Neural cell (in vitro differentiated cells): ENCODE data around the gene MYCBP2. TPM values are rescaled to one million over a fixed set of nuclear protein-coding genes. Genes with fewer than 3 reads are reported as not detected.

ENCODE experiments used
- H2AFZ ChIP-seq: fragments of 200-600, 300-800 bp; sonication (generic), shearing (Covaris generic); 2 replicates; pipeline ENCODE4 v1.6.0; 2014; ENCODE audit warnings: low read depth, mild to moderate bottlenecking, antibody characterized with exemption, low read length, moderate library complexity
- H3F3A ChIP-seq: fragments of 200-600 bp; shearing (Covaris generic); 2 replicates; pipeline ENCODE4 v1.6.1; 2016; ENCODE audit warnings: mild to moderate bottlenecking, moderate library complexity, mixed read lengths, antibody characterized with exemption, low read length; ENCODE audit not compliant: insufficient read depth, poor library complexity, severe bottlenecking
- H3K27ac ChIP-seq: fragments of 200-600, 300-800 bp; sonication (generic), shearing (Covaris generic); 2 replicates; pipeline ENCODE4 v1.5.1; 2014; ENCODE audit warnings: mild to moderate bottlenecking, low read length, moderate library complexity
- H3K27me3 ChIP-seq: fragments of 300-800, 200-600 bp; sonication (generic), shearing (Covaris generic); 2 replicates; pipeline ENCODE4 v1.6.0; 2014; ENCODE audit warnings: mild to moderate bottlenecking, low read depth, low read length, moderate library complexity; ENCODE audit not compliant: insufficient read depth
- H3K36me3 ChIP-seq: fragments of 300-800, 200-600 bp; sonication (generic), shearing (Covaris generic); 2 replicates; pipeline ENCODE4 v1.5.1; 2014; ENCODE audit warnings: mild to moderate bottlenecking, antibody characterized with exemption, low read length, moderate library complexity; ENCODE audit not compliant: insufficient read depth
- H3K4me2 ChIP-seq: fragments of 300-800, 200-600 bp; sonication (generic), shearing (Covaris generic); 2 replicates; pipeline ENCODE4 v1.6.0; 2014; ENCODE audit warnings: mild to moderate bottlenecking, low read length
- H3K4me3 ChIP-seq: fragments of 300-800, 200-600 bp; sonication (generic), shearing (Covaris generic); 2 replicates; pipeline ENCODE4 v1.5.1; 2014; ENCODE audit warnings: mild to moderate bottlenecking, low read length, moderate library complexity
- H3K79me2 ChIP-seq: fragments of 200-600 bp; shearing (Covaris generic); replicated peaks from 2 replicates; pipeline ENCODE4 v1.6.0; 2014; ENCODE audit warnings: mild to moderate bottlenecking, low read length, moderate library complexity; ENCODE audit not compliant: insufficient read depth
- H3K9ac ChIP-seq: fragments of 300-800, 200-600 bp; sonication (generic), shearing (Covaris generic); 2 replicates; pipeline ENCODE4 v1.6.1; 2016; ENCODE audit warnings: mild to moderate bottlenecking, low read length, mixed read lengths
- H3K9me2 ChIP-seq: fragments of 200-600 bp; shearing (Covaris generic); 2 replicates; pipeline ENCODE4 v1.6.1; 2016; ENCODE audit warnings: mild to moderate bottlenecking, low read length, mixed read lengths; ENCODE audit not compliant: insufficient read depth
- H3K9me3 ChIP-seq: fragments of 200-600, 300-800 bp; sonication (generic), shearing (Covaris generic); 2 replicates; pipeline ENCODE4 v1.6.1; 2016; ENCODE audit warnings: mild to moderate bottlenecking, mixed run types, low read length, moderate library complexity, mixed read lengths
- H4K20me1 ChIP-seq: fragments of 200-600 bp; shearing (Covaris generic); 2 replicates; pipeline ENCODE4 v1.6.1; 2016; ENCODE audit warnings: mild to moderate bottlenecking, mixed run types; ENCODE audit not compliant: insufficient read depth
- CTCF ChIP-seq: fragments of 450-650 bp; IDR thresholded peaks from 2 replicates; pipeline ENCODE4 v1.5.1; 2014; ENCODE audit warnings: antibody characterized with exemption, mild to moderate bottlenecking, moderate library complexity; ENCODE audit not compliant: poor library complexity, severe bottlenecking
- EP300 ChIP-seq: fragments of 450-650 bp; conservative IDR thresholded peaks from 2 replicates; pipeline ENCODE4 v1.6.1; 2014; ENCODE audit warnings: antibody characterized with exemption, mild to moderate bottlenecking, moderate library complexity; ENCODE audit not compliant: poor library complexity, severe bottlenecking
- EZH2 ChIP-seq: fragments of 200-600, 300-800 bp; shearing (Covaris generic), sonication (generic); IDR thresholded peaks from 2 replicates; pipeline ENCODE4 v1.6.1; 2014; ENCODE audit warnings: antibody characterized with exemption, low read length, borderline replicate concordance, mild to moderate bottlenecking; ENCODE audit not compliant: insufficient read depth, poor library complexity, severe bottlenecking
- MXI1 ChIP-seq: fragments of 450-650 bp; conservative IDR thresholded peaks from 2 replicates; pipeline ENCODE4 v1.6.1; 2014; ENCODE audit warnings: antibody characterized with exemption, mild to moderate bottlenecking; ENCODE audit not compliant: poor library complexity, severe bottlenecking
- POLR2AphosphoS5 ChIP-seq: IDR thresholded peaks from 2 replicates; pipeline ENCODE4 v1.6.1; 2012
- RAD21 ChIP-seq: fragments of 450-650 bp; conservative IDR thresholded peaks from 2 replicates; pipeline ENCODE4 v1.6.1; 2014; ENCODE audit warnings: antibody characterized with exemption, mild to moderate bottlenecking, moderate library complexity
- REST ChIP-seq: IDR thresholded peaks from 2 replicates; pipeline ENCODE4 v1.6.1; 2012; ENCODE audit warnings: borderline replicate concordance
- SMC3 ChIP-seq: fragments of 450-650 bp; conservative IDR thresholded peaks from 2 replicates; pipeline ENCODE4 v1.6.1; 2014; ENCODE audit warnings: antibody characterized with exemption, mild to moderate bottlenecking, moderate library complexity; ENCODE audit not compliant: poor library complexity
- TAF1 ChIP-seq: IDR thresholded peaks from 2 replicates; pipeline ENCODE4 v1.6.1; 2012; ENCODE audit warnings: low read depth
- polyA plus RNA-seq: library from polyadenylated mRNA; depleted of rRNA; stranded (reverse); fragments of >200 nt; gene quantifications from 2 replicates; pipeline ENCODE4 v1.2.3, GENCODE V29; 2014

Gene MYCBP2
- polyA plus RNA-seq, 1 donor from 2014 or later: 135 TPM

- TF ChIP-seq POLR2AphosphoS5 (no peak), TAF1 (no peak), SMC3 (no peak), EZH2 (no peak), MXI1 (no peak)
- H3K9me2 ChIP-seq: no peaks in the 10 kb centered on the region
- H3K27me3 ChIP-seq: no peaks in the 10 kb centered on the region
- no peaks in the 10 kb centered on the region for H3F3A ChIP-seq
- H4K20me1 ChIP-seq: no peaks in the 10 kb centered on the region
- peaks cover 5% of the 10 kb centered on the region for H3K36me3 ChIP-seq
- no peak overlapping the region for H2AFZ ChIP-seq
- H3K9ac ChIP-seq: no peak overlapping the region
- H3K9me3 ChIP-seq: no peaks in the 10 kb centered on the region
- H3K4me3 ChIP-seq: no peak overlapping the region
- no peaks in the 10 kb centered on the region for H3K79me2 ChIP-seq
- H3K4me2 ChIP-seq: no peak overlapping the region
- H3K27ac ChIP-seq: no peak overlapping the region
These were observed 108.6 kb downstream of the MYCBP2 start for GRCh38 chr13:77218274-77218673.

- Histone ChIP-seq H2AFZ (no peak overlapping the region), H3F3A (no peaks in the 10 kb centered on the region), H4K20me1 (no peaks in the 10 kb centered on the region), H3K9me3 (no peaks in the 10 kb centered on the region), H3K79me2 (no peaks in the 10 kb centered on the region), H3K27ac (no peak overlapping the region), H3K4me2 (no peak overlapping the region), H3K9me2 (no peaks in the 10 kb centered on the region), H3K4me3 (no peak overlapping the region), H3K27me3 (no peaks in the 10 kb centered on the region), H3K9ac (no peak overlapping the region), H3K36me3 (peaks cover 9% of the 10 kb centered on the region)
- TF ChIP-seq REST (no peak), POLR2AphosphoS5 (no peak), MXI1 (no peak), RAD21 (no peak), TAF1 (no peak)
These were observed 111.4 kb downstream of the MYCBP2 start for GRCh38 chr13:77215543-77215942.

GRCh38 chr13:77213644-77214043 lies 113.2 kb downstream of the MYCBP2 start:
- no peaks in the 10 kb centered on the region for H4K20me1 ChIP-seq
- no peaks in the 10 kb centered on the region for H3K9me3 ChIP-seq
- H3F3A ChIP-seq: no peaks in the 10 kb centered on the region
- H3K9me2 ChIP-seq: no peaks in the 10 kb centered on the region
- H3K9ac ChIP-seq: no peak overlapping the region
- no peak overlapping the region for H2AFZ ChIP-seq
- H3K27me3 ChIP-seq: no peaks in the 10 kb centered on the region
- no peak overlapping the region for H3K4me3 ChIP-seq
- peaks cover 11% of the 10 kb centered on the region for H3K36me3 ChIP-seq
- no peaks in the 10 kb centered on the region for H3K79me2 ChIP-seq
- no peak overlapping the region for H3K27ac ChIP-seq
- TF ChIP-seq EP300 (no peak), REST (no peak), POLR2AphosphoS5 (no peak), CTCF (no peak), RAD21 (no peak), MXI1 (no peak), SMC3 (no peak)
- no peak overlapping the region for H3K4me2 ChIP-seq
